Mesodermal cell (in vitro differentiated cells): ENCODE measurements around the gene LDLRAD4.

Source experiments
- H3K27ac ChIP-seq: 2 replicates; pipeline ENCODE4 v1.7.0; 2013; ENCODE audit warnings: mild to moderate bottlenecking, low read depth, low read length, moderate library complexity; ENCODE audit not compliant: severe bottlenecking
- H3K36me3 ChIP-seq: 2 replicates; pipeline ENCODE4 v1.7.1; 2013; ENCODE audit warnings: mild to moderate bottlenecking, low read length, moderate library complexity; ENCODE audit not compliant: control insufficient read depth, insufficient read depth
- H3K4me1 ChIP-seq: one replicate; pipeline ENCODE4 v1.7.1; 2013; ENCODE audit warnings: mild to moderate bottlenecking, low read length; ENCODE audit not compliant: insufficient read depth, control insufficient read depth, poor library complexity, severe bottlenecking
- H3K4me3 ChIP-seq: 2 replicates; pipeline ENCODE4 v1.7.0; 2013; ENCODE audit warnings: low read length, control low read depth, mild to moderate bottlenecking; ENCODE audit not compliant: insufficient read depth, poor library complexity, severe bottlenecking; ENCODE audit errors: extremely low read depth
- H3K9me3 ChIP-seq: 2 replicates; pipeline ENCODE4 v1.7.1; 2013; ENCODE audit warnings: mild to moderate bottlenecking, low read length, moderate library complexity; ENCODE audit not compliant: control insufficient read depth
- WGBS, 2 experiments: methylation state at CpG; one replicate each; pipeline ENCODE4 v1.1.5; 2013; ENCODE audit warnings: missing lambda C conversion rate in 2 of 2; ENCODE audit not compliant: insufficient coverage in 2 of 2; 5-methylcytosine and 5-hydroxymethylcytosine counted together

The LDLRAD4 gene

GRCh38 chr18:13379062-13379865 lies 160.7 kb downstream of the LDLRAD4 start:
- Histone ChIP-seq H3K27ac (no peak overlapping the region), H3K9me3 (no peaks in the 10 kb centered on the region), H3K4me3 (no peak overlapping the region), H3K36me3 (no peaks in the 10 kb centered on the region), H3K4me1 (peaks cover 45% of the 10 kb centered on the region)
- WGBS, 2 experiments = 84 to 91% methylated on average over 3 to 4 of the region's 7 CpGs

GRCh38 chr18:13379930-13380690 lies 161.6 kb downstream of the LDLRAD4 start:
- H3K4me3 ChIP-seq = no peak overlapping the region
- no peak overlapping the region for H3K27ac ChIP-seq
- H3K4me1 ChIP-seq = peaks cover 37% of the 10 kb centered on the region
- 89 to 93% methylated on average over 11 to 14 of the region's 18 CpGs for WGBS, 2 experiments
- H3K36me3 ChIP-seq = no peaks in the 10 kb centered on the region
- no peaks in the 10 kb centered on the region for H3K9me3 ChIP-seq

GRCh38 chr18:13380691-13381070 lies 162.1 kb downstream of the LDLRAD4 start:
- no peak overlapping the region for H3K27ac ChIP-seq
- H3K36me3 ChIP-seq = no peaks in the 10 kb centered on the region
- 82% methylated on average over 2 of the region's 2 CpGs; no CpG with 5 or more reads in 1 of the 2 experiments for WGBS, 2 experiments
- no peak overlapping the region for H3K4me3 ChIP-seq
- no peaks in the 10 kb centered on the region for H3K9me3 ChIP-seq
- H3K4me1 ChIP-seq = peaks cover 31% of the 10 kb centered on the region

- H3K9me3 ChIP-seq = no peaks in the 10 kb centered on the region
- 67% methylated on average over 2 of the region's 9 CpGs; no CpG with 5 or more reads in 1 of the 2 experiments for WGBS, 2 experiments
- no peak overlapping the region for H3K27ac ChIP-seq
- H3K4me3 ChIP-seq = no peak overlapping the region
- peaks cover 25% of the 10 kb centered on the region for H3K4me1 ChIP-seq
- no peaks in the 10 kb centered on the region for H3K36me3 ChIP-seq
Observed at GRCh38 chr18:13381331-13381730, 162.8 kb downstream of the LDLRAD4 start.

GRCh38 chr18:13381944-13382365 lies 163.4 kb downstream of the LDLRAD4 start:
- peaks cover 20% of the 10 kb centered on the region for H3K4me1 ChIP-seq
- no peaks in the 10 kb centered on the region for H3K36me3 ChIP-seq
- no peaks in the 10 kb centered on the region for H3K9me3 ChIP-seq
- no peak overlapping the region for H3K4me3 ChIP-seq
- H3K27ac ChIP-seq = peak overlapping the region; percentile 75
- WGBS, 2 experiments = 82 to 87% methylated on average over 10 to 13 of the region's 14 CpGs

GRCh38 chr18:13382366-13382953 lies 163.9 kb downstream of the LDLRAD4 start:
- Histone ChIP-seq H3K27ac (peak overlapping the region; percentile 75), H3K36me3 (no peaks in the 10 kb centered on the region), H3K4me3 (no peak overlapping the region), H3K4me1 (peaks cover 18% of the 10 kb centered on the region), H3K9me3 (no peaks in the 10 kb centered on the region)
- 96 to 98% methylated on average over 3 to 7 of the region's 9 CpGs for WGBS, 2 experiments

- WGBS, 2 experiments = 91 to 96% methylated on average over 17 of the region's 19 CpGs
- Histone ChIP-seq H3K27ac (no peak overlapping the region), H3K9me3 (no peaks in the 10 kb centered on the region), H3K36me3 (no peaks in the 10 kb centered on the region), H3K4me1 (peaks cover 22% of the 10 kb centered on the region), H3K4me3 (no peak overlapping the region)
Observed at GRCh38 chr18:13382954-13383827, 164.6 kb downstream of the LDLRAD4 start.

- Histone ChIP-seq H3K27ac (no peak overlapping the region), H3K36me3 (no peaks in the 10 kb centered on the region), H3K9me3 (no peaks in the 10 kb centered on the region), H3K4me1 (peaks cover 28% of the 10 kb centered on the region), H3K4me3 (no peak overlapping the region)
- WGBS, 2 experiments = 95% methylated on average over 33 to 39 of the region's 40 CpGs
Observed at GRCh38 chr18:13386891-13387801, 168.6 kb downstream of the LDLRAD4 start.

GRCh38 chr18:13387855-13388548 lies 169.4 kb downstream of the LDLRAD4 start:
- Histone ChIP-seq H3K4me1 (peaks cover 19% of the 10 kb centered on the region), H3K9me3 (no peaks in the 10 kb centered on the region), H3K4me3 (no peak overlapping the region), H3K36me3 (no peaks in the 10 kb centered on the region), H3K27ac (peak overlapping the region; percentile 1)
- 76 to 86% methylated on average over 9 to 11 of the region's 13 CpGs for whole genome bisulfite sequencing, 2 experiments
